ENCODE measurements around the gene BCKDK. TPM values are rescaled to one million over a fixed set of nuclear protein-coding genes. Genes with fewer than 3 reads are reported as not detected.
"Not testable (repeated sequence)": the region's sequence is repeated elsewhere in the genome, so short reads cannot be mapped to it uniquely, and the experiment has no call there.

The BCKDK gene
- total RNA-seq, 1 donor from 2014 or later = 21.5 TPM

DNA sequence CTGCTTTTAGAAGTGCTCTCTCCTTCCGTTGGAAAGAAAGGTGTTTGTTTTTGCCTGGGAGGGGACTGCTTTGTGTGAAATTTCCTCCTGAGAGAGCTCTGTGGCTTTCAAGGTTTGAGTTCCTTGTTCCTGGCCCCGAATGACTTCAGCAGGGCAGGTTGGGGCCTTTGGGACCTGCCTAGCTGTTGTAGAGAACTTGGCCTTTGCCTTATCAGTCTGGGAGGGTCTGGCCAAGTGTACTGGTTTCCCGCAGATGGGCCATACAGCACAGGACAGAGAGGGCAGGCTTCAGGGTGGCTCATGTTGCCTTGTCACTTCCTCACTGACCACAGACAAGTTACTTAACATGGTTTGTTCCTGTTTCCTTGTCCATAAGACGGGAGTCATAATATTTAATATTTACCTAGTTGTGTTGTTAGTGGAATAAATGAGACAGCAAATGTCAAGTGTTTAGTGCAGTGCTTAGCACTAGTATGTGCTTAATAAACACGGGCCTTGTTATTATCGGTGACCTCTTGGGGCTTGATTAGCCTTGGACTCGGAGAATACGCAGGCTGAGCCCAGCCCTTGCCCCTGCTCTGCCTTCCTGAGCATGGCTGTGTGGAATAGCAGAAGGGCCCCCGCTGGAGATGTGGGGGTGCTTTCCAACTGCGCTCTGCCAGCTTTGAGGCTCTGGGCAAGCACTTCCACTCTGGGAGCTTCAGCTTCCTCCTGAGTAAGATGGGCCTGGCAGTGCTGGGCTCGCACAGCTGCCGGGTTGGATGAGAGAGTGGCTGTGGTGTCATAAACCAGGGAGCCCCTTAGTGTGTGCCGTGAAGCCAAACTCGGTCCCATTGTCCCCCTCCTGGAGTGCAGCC, 20.8 kb downstream of the BCKDK start:
- peak; percentile 18 for ATAC-seq

DNA sequence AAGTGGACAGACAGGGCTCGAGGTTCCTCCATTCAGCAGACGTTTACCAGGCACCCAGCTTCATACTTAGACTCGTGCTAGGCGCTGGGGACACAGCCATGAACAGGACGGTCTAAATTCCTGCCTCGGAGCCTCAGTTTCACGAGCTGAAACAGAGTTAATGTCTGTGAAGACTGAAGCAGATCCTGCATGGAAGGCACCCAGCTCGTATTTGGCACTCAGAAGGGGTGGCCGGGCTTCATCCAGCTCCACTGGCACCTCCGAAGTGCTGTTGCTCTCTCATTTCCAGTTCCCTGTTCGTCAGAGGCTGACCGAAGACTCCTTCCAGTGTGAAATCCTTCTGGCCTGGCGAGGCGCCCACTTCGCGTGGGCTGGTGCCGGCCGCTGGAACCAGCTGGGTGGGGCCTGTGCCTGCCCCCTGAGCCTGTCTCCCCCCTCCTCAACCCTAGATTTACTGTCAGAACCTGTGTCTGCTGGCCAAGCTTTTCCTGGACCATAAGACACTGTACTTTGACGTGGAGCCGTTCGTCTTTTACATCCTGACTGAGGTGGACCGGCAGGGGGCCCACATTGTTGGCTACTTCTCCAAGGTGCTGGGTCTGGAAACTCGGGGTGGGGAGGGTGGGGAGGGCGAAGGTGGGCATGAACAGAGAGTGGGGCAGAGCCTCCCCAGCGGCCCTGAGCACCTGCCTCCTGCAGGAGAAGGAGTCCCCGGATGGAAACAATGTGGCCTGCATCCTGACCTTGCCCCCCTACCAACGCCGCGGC, 21.6 kb downstream of the BCKDK start:
- ATAC-seq = no peak

DNA sequence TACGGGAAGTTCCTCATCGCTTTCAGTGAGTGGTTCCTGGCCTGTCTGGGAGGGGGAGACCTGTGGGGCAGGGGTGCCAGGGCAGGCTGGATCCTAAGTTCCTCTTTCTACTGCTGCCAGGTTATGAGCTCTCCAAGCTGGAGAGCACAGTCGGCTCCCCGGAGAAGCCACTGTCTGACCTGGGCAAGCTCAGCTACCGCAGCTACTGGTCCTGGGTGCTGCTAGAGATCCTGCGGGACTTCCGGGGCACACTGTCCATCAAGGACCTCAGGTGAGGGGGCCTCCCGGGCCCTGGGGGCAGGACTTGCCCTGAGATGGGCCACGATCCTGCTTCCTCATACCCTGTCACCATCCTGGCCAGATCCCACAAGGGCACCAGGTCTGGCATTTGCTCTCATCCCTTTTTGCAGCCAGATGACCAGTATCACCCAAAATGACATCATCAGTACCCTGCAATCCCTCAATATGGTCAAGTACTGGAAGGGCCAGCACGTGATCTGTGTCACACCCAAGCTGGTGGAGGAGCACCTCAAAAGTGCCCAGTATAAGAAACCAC, 22.2 kb downstream of the BCKDK start:
- ATAC-seq = peak; percentile 5

DNA sequence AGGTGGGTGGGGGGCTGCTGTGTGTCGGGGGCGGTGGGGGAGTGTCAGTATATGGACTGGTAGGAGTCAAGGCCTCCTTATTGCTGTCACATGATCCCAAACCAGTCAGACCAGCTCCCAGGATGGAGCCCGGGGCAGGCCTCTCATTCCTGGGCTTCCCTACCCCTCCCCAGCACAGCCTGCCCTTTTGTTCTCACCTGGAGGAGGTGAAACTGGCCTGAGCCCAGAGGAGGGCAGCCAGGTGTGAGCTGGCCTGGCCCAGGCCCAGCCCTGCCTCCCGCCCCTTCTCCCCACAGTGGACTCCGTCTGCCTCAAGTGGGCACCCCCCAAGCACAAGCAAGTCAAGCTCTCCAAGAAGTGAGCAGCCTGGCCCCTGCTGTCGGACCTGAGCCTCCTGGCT, 22.7 kb downstream of the BCKDK start:
- ATAC-seq = peak; percentile 74

DNA sequence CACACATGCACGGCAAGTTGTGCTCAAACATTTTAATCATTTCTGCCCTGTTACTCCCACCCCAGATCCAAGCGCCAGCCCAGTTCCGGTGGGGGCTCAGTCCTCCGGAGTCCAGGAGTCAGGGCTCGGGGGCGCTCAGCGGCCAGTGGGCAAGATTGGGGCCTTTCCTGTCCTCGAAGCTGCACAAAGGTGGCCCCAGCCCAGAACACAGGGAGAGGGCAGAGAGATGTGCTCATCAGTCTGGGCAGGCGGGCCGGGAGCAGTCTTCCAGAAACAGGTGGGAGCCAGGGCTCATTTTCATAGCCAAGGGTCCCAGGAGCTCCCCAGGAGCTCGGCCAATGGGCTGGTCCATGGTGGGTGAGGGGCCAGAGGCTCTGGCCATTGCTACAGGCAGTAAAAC, 23.2 kb downstream of the BCKDK start:
- no peak for ATAC-seq

DNA sequence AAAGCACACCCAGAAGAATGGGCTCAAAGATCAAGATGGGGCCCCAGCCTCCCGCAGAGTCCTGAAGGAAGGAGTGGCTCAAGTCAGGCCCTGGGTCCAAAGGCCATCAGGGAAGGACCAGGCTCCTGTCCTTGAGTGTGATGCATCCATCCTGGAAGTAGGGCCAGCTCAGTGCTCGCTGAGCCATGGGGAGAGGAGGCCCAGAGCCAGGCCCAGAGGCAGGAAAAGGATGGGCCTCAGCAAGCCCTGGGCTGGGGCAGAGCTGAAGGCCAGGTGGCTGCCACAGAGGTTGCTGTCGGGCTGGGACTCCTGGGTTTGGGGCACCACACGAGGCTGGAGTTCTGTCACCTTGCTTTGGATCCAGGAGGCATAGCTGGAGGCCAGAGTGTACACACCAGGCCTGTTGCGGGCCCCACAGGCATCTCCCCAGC, 23.7 kb downstream of the BCKDK start:
- ATAC-seq = peak; percentile 15

DNA sequence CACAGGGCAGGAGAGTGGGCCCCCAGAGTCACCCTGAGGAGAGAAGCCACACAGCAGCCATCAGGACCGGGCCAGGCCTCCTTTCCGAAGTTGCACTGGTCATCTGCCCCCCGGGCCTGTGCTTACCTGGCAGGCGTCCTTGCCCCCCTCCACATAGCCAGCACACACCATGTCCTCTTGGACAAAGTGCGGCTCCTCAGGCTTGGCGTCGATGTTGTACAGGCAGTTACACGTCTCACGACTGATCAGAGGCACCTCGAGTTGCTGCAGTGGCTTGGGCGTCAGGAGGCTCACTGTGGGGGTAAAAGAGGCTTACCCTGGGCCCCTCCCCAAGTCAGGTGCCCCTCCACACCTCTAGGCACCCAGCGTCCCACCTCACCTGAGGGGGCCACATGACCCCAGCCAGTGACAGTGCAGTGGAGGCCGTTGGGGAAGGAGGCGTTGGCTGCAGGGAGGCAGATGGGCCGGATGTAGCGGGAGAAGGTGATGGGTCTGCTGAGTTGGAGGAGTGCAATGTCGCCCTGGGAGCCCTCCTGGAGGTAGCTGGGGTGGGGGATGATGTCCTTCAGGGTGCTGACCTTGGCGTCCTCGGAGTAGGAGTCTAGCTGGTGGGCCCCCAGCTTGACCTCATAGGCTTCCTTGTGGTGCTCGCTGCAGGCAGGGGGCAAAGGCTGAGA, 24.3 kb downstream of the BCKDK start:
- ATAC-seq = no peak

DNA sequence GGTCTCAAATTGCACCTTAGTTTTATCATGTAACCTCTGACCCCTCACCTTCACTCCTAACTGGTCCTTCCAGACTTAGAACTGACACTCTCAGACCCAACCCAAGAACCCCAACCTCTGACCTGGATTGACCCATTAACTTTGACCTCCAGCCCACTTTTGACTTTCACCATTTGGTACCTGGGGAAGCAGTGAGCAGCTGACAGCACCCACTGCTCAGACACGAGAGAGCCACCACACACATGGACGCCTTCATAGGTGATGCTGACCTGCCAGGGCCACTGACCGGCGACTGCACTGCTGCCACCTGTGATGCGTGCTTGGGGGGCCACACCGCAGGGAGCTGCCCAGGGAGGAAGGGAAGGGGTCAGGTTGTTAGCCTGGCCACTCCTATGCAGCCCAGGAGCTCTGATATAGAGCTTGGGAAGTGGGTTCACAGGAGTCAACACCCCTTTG, 24.9 kb downstream of the BCKDK start:
- no peak for ATAC-seq

DNA sequence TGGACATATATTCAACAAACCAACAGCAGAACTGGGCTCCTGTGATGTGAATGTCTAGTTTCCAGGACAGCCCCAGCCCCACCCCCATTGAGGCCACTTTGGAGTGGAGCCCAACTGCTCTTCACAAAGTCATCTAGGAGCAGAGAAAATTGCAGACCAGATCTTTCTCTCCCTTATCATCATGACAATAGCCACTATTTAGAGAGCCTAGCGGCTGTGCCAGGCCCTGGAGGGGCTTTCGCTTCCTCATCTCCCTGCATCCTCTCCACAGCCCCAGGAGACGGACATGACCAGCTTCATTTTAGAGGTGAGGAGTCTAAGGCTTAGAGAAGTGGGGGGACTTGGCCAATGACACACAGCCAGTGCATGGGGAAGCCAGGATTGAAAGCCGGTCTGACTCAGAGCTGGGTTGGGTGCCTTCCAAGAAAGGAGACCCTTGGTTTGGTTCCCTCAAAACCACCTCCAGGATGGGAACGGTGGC, 25.9 kb downstream of the BCKDK start:
- no peak for ATAC-seq

DNA sequence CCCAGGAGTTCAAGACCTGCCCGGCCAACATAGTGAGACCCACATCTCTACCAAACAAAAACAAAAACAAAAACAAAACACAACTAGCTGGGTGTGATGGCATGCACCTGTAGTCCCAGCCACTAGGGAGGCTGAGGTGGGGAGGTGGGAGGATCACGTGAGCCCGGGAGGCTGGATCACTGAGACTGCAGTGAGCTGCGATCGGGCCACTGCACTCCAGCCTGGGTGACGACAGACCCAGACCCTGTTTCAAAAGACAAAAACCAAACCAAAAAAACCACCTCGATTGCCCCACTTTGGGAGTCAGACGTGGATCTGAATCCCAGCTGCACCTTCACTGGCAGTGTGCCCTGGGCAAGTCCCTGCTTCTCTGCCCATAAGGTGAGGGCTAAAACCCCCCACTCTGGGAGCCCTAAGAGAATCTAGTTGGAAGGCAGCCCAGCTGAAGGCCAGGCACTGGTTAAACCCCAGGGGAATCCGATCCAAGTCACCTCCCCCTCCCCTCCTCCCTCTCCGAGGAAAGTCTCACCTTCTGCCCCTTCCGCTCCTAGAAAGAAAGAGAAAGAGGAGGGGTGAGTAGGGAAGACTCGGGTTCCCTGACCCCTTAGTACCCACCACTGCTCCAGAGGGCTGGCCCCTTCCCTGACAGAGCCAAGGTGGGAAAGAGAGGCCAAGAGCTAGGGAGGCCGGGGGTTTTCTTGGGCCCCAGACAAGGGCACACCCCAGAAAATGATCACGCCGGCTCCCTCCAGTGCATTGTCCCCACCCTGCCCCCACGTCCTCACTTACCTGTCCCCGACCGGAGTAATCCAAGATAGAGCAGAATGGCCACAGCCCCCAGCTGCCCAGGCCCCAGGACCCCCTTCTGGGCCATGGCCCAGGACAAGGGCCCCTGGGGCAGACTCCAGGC, 26.7 kb downstream of the BCKDK start:
- ATAC-seq = peak; percentile 30

DNA sequence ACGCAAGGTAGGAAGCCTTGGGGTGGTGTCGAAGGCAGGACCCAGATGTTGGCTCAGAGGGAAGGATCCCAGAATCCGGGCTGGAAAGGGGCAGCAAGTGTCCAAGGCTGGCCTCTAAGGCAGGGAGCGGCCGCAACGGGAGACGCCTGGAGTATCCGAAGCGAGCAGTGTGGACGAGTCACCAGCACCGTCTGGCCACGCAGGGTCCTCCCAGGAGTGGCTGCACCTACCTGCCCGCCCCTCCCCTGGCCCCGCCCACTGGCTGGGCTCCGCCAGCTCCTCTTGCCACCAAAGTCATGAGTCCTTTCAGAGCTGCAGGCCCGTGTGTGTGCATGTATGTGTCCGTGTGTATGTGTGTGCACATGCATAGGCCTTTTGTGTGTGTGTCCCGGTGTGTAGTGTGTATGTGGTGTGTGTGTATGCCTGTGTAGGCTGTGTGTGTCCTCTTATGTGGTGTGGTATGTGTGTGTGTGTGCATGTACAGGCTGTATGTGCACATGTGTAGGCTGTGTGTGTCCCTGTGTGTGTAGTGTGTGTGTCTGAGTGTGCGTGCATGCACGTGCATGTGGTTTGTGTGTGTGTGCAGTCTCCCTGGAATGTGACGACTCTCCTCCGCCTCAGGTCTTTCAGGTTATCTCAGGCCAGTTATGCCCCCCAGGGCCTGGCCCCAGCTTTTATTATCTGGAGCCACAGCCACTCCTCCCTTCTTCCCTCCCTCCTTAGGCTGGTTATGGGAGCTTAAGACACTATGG, 27.5 kb downstream of the BCKDK start, which contains the start of gene PRSS8:
TSS of gene PRSS8 (minus strand) at position 193 of the 752 bp plus-strand sequence. CDS start 229 bp downstream, outside the sequence.
- peak; percentile 74 for ATAC-seq

DNA sequence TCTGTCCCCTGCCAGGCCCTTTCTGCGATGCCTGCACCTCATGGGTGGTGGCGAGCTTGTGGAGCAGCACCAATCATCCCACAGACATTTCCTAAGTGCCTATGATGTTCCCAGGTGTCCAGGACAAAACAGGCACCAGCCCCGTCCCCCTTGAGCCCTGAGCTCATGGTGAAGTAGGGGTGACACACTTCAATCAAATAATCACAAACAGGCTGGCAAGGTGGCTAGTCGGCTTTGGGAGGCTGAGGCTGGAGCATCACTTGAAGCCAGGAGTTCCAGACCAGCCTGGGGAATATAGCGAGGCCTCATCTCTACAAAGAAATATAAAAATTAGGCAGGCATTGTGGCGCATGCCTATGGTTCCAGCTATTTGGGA, 28.1 kb downstream of the BCKDK start:
- ATAC-seq = no peak

DNA sequence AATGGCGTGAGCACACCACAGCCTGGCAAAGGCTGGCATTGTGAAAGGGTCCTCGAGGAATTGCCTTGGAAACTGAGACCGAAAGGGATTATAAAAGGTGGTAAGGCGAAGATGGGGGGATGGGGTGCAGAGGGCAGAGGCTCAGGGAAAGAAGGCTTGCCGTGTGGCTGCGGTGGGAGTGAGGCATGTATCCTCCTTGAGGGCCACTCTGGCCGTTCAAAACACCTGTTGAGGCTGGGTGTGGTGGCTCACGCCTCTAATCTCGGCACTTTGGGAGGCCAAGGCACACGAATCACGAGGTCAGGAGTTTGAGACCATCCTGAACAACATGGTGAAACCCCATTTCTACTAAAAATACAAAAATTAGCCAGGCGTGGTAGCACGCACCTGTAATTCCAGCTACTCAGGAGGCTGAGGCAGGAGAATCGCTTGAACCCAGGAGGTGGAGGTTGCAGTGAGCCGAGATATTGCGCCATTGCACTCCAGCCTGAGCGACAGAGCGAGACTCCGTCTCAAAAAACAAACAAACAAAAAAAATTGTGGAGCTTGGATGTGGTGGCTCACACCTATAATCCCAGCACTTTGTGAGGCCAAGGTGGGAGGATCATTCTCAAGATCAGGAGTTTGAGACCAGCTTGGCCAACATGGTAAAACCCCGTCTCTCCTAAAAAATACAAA, 28.8 kb downstream of the BCKDK start:
- ATAC-seq = not testable (repeated sequence)

DNA sequence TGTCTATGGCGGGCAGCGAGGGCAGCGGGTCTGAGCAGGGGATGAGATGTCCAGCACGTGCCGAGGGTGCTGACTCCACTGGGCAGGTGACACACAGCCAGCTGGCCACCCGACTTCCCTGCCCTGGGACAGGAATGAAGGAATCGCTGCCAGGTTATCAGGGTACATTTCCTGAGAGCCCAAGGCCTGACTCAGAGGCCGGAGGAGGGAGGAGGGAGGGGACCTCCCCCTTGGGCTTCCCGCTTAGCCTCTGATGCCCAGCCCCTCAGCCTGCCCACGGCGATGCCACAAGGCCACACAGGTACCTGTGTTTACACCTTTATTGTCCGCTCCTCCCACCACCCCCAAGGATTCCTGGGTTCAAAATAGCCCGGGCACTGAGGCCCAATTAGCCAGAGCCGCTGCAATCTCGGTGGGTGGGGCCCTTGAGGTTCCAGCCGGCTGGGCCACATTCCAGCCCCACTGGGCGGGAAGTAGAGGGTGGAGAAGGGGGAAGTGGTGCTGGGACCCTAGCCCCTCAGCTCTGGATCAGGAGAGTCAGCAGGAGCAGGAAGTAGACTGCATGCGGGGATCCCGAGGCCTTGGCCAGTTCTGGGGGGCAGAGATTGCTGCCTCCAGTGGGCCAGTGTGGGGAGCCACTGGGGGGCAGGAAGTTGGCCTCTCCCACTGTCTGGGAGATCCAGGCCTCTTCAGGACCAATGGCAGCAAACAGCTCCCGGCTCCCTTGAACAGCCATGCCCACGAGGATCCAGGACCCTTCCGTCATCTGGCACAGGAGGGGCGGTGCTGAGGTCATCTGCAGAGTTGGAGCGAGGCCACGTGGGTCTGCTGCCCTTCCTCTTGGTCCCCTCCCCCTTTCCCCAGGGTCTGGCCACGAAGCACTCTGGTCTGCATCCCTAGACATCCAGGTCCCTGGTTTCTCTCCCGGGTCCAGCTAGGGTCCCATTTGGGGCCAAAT, 30.7 kb downstream of the BCKDK start:
- peak; percentile 41 for ATAC-seq

DNA sequence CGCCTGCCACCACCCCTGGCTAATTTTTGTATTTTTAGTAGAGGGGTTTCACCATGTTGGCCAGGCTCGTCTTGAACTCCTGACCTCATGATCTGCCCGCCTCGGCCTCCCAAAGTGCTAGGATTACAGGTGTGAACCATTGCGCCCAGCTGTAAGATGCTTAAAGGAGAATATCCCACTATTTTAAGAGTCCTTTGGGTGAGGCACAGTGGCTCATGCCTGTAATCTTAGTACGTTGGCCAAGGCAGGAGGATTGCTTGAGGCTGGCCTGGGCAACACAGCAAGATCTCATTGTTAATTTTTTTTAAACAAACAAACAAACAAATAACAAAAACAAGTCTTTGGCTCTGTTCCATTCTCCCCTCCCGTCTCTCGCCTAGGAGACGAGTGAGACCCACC, 32.9 kb downstream of the BCKDK start:
- not testable (repeated sequence) for ATAC-seq

DNA sequence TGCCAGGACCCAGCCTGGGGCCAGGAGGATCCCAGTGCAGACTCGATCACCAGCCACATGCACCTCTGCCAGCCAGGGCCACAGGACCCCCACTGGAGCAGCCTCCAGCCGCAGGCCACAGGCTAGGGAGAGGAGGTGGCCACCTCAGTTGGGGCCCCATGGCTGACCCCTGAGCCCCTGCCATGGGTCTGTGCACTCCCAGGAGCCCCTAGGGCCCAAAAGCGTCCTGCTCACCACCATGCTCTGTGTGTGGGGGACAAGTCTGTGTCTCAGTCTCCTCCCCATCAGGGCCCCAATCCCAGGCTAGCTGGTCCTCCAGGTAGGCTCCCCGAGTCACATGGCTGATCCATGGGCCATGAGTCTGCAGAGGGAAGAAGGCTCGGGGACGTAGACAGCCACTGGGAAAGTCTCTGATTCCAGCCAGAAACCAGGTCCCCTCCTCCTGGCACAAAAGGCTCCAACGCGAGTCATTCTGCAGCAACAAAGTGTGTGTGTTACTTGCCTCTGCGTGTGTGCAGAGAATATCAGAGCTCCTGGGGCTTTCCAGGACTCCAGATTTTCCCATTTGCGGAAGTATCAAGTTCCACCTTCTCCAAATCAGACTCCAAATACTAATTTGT, 33.4 kb downstream of the BCKDK start:
- peak; percentile 3 for ATAC-seq

DNA sequence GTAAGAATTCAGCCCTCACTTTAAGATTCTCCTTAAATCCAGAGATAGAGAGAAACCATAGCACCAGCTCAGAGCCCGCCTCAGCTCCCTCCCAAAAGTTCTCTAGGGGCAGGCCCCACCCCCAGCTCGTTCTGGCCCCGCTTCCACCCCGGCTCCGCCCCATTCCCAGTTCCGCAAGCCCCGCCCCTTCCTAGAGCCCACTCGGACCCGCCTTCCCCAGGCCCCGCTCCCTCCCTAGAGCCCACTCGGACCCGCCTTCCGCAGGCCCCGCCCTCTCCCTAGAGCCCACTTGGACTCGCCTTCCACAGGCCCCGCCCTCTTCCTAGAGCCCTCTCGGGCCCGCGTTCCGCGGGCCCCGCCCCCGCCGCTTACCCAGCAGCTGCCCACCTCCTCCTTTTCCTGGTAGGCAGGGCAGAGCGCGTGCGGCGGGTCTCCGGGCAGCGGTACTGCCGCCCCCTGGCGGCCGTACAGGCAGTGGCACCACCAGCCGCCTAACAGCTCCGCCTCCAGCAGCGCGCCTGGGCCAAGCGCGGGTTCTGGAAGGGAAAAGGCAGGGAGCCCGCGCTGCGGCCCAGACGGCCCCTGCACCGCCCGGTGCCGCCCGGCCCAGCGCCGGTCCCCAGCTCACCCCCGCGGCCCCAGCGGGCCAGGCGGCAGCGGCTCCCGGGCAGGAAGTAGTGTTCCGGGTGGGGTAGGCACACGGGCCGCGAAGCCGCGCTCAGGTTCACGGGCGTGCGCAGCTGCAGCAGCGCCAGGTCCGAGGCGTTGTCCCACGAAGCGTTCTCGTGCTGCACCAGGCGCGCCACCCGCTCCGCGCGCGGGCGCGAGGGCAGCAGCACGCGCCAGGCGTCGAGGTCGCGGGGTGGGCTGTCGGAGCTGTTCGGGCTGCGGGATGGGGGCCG, 34.2 kb downstream of the BCKDK start:
- peak; percentile 93 for ATAC-seq

All from esophagus mucosa (tissue), 1 donor.